ENCODE data around the gene ZNF175.

DNA sequence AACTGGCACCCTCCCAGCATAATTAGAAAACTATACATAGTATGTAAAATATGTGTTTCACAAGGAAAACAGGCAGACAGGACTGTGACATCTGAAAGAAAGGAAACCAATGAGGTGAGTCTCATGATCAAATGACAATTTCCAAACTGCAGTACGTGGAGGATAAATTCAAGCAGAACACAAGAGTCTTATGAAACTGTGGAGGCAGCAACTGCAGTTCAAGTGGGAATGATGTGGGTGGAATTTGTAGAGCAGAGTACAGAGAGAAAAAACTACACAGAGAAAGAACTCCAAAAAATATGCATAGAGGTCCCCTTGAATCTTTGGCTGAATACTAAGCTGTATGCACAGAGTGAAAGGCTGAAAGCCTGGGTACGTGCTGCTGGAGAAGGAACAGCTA lies 49.3 kb upstream of the ZNF175 start:
- TF ChIP-seq YY1 (IDR thresholded peaks at IDR 0.05; ENCODE audit: extremely low read depth, insufficient replicate concordance, low read depth, low read length) (no peak), POLR2A (IDR thresholded peaks at IDR 0.05; ENCODE audit: borderline replicate concordance, extremely low read depth, insufficient read depth, insufficient read length) (no peak), EZH2 (IDR thresholded peaks at IDR 0.05) (no peak), JUND (IDR thresholded peaks at IDR 0.05) (no peak), RAD21 (IDR thresholded peaks at IDR 0.05; ENCODE audit: low read depth) (no peak), SIN3A (IDR thresholded peaks at IDR 0.05; ENCODE audit: low read depth) (no peak), ZNF274 (IDR thresholded peaks at IDR 0.05; ENCODE audit: low read depth, low read length) (no peak)
- TF ChIP-seq, protein P1, sequence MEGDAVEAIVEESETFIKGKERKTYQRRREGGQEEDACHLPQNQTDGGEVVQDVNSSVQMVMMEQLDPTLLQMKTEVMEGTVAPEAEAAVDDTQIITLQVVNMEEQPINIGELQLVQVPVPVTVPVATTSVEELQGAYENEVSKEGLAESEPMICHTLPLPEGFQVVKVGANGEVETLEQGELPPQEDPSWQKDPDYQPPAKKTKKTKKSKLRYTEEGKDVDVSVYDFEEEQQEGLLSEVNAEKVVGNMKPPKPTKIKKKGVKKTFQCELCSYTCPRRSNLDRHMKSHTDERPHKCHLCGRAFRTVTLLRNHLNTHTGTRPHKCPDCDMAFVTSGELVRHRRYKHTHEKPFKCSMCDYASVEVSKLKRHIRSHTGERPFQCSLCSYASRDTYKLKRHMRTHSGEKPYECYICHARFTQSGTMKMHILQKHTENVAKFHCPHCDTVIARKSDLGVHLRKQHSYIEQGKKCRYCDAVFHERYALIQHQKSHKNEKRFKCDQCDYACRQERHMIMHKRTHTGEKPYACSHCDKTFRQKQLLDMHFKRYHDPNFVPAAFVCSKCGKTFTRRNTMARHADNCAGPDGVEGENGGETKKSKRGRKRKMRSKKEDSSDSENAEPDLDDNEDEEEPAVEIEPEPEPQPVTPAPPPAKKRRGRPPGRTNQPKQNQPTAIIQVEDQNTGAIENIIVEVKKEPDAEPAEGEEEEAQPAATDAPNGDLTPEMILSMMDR (IDR thresholded peaks at IDR 0.05 in 2 of 3, conservative IDR thresholded peaks at IDR 0.05 in 1 of 3; ENCODE audit: borderline replicate concordance in 1 of 3, insufficient read depth in 1 of 3, low read depth in 2 of 3, low read length in 2 of 3) = no peak
- TF ChIP-seq, protein P2, sequence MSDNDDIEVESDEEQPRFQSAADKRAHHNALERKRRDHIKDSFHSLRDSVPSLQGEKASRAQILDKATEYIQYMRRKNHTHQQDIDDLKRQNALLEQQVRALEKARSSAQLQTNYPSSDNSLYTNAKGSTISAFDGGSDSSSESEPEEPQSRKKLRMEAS (IDR thresholded peaks at IDR 0.05) = no peak
- TF ChIP-seq, protein P3, sequence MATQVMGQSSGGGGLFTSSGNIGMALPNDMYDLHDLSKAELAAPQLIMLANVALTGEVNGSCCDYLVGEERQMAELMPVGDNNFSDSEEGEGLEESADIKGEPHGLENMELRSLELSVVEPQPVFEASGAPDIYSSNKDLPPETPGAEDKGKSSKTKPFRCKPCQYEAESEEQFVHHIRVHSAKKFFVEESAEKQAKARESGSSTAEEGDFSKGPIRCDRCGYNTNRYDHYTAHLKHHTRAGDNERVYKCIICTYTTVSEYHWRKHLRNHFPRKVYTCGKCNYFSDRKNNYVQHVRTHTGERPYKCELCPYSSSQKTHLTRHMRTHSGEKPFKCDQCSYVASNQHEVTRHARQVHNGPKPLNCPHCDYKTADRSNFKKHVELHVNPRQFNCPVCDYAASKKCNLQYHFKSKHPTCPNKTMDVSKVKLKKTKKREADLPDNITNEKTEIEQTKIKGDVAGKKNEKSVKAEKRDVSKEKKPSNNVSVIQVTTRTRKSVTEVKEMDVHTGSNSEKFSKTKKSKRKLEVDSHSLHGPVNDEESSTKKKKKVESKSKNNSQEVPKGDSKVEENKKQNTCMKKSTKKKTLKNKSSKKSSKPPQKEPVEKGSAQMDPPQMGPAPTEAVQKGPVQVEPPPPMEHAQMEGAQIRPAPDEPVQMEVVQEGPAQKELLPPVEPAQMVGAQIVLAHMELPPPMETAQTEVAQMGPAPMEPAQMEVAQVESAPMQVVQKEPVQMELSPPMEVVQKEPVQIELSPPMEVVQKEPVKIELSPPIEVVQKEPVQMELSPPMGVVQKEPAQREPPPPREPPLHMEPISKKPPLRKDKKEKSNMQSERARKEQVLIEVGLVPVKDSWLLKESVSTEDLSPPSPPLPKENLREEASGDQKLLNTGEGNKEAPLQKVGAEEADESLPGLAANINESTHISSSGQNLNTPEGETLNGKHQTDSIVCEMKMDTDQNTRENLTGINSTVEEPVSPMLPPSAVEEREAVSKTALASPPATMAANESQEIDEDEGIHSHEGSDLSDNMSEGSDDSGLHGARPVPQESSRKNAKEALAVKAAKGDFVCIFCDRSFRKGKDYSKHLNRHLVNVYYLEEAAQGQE (IDR thresholded peaks at IDR 0.05; ENCODE audit: low read depth) = no peak

Measured in HCT116 (cell line).